H1 (cell line): Measurements from ENCODE around the gene TDRD12. TPM values are rescaled to one million over a fixed set of nuclear protein-coding genes. Genes with fewer than 3 reads are reported as not detected.

ENCODE experiments used
- CTCF ChIA-PET: fragments of 300-600 bp; sonication (Branson Sonifier 250); formaldehyde crosslinking; loops from one replicate; lab custom pipeline; 2021; ENCODE audit not compliant: partially characterized antibody; lab: Charles Lee
- POLR2A ChIA-PET: fragments of 300-600 bp; sonication (Branson Sonifier 250); formaldehyde crosslinking; loops from one replicate; lab custom pipeline; 2021; ENCODE audit warnings: inconsistent platforms; ENCODE audit not compliant: partially characterized antibody; lab: Charles Lee
- DNase-seq, 2 experiments: peaks; one replicate each; pipeline versions ENCODE4 v3.0.0 to v3.0.0-alpha.2; 2010 to 2022; ENCODE audit warnings: low spot score in 2 of 2, low read depth in 1 of 2, mixed read lengths in 1 of 2
- FAIRE-seq: peaks from 2 replicates; lab custom pipeline; 2011; peaks lifted over from hg19 to GRCh38; lab: Jason Lieb, UNC
- H2AFZ ChIP-seq: 2 replicates; pipeline ENCODE4 v1.8.1; 2012; ENCODE audit warnings: low read length, inconsistent platforms
- H2AK5ac ChIP-seq: 2 replicates; pipeline ENCODE4 v1.6.1; 2013; ENCODE audit warnings: low read depth, low read length
- H2BK120ac ChIP-seq: replicated peaks from 2 replicates; pipeline ENCODE3; 2013; ENCODE audit warnings: low read depth, low read length, inconsistent platforms
- H2BK12ac ChIP-seq: 2 replicates; pipeline ENCODE4 v1.6.1; 2013; ENCODE audit warnings: low read depth, low read length
- H2BK15ac ChIP-seq: 2 replicates; pipeline ENCODE4 v1.6.1; 2013; ENCODE audit warnings: low read length
- H2BK20ac ChIP-seq: 2 replicates; pipeline ENCODE4 v1.6.1; 2013; ENCODE audit warnings: low read length
- H2BK5ac ChIP-seq: 2 replicates; pipeline ENCODE4 v1.6.1; 2013; ENCODE audit warnings: low read depth, low read length
- H3K14ac ChIP-seq: 2 replicates; pipeline ENCODE4 v1.6.1; 2013; ENCODE audit warnings: inconsistent platforms; ENCODE audit not compliant: insufficient read length
- H3K18ac ChIP-seq: 2 replicates; pipeline ENCODE4 v1.6.1; 2013; ENCODE audit warnings: low read length; ENCODE audit errors: extremely low read depth
- H3K23ac ChIP-seq: 2 replicates; pipeline ENCODE4 v1.6.1; 2013; ENCODE audit warnings: inconsistent platforms; ENCODE audit not compliant: insufficient read length
- H3K23me2 ChIP-seq: 2 replicates; pipeline ENCODE4 v1.6.1; 2013; ENCODE audit warnings: low read depth, low read length
- H3K27ac ChIP-seq: 2 replicates; pipeline ENCODE4 v1.6.1; 2011; ENCODE audit warnings: low read depth, low read length, inconsistent platforms
- H3K27me3 ChIP-seq, 4 experiments: replicated peaks in 1 of 4; 1 replicate in 1 of 4; 2 replicates in 3 of 4; pipeline versions ENCODE4 v1.6.1 to v1.8.1; 2011 to 2013; ENCODE audit warnings: low read length in 3 of 4, mild to moderate bottlenecking in 3 of 4, inconsistent platforms in 2 of 4, mixed read lengths in 2 of 4, moderate library complexity in 1 of 4; ENCODE audit not compliant: control insufficient read depth in 3 of 4, insufficient read depth in 3 of 4; ENCODE audit errors: extremely low read depth in 1 of 4
- H3K36me3 ChIP-seq, 4 experiments: 2 replicates each; pipeline versions ENCODE4 v1.6.1 to v1.8.1; 2011 to 2013; ENCODE audit warnings: mild to moderate bottlenecking in 4 of 4, low read length in 3 of 4, moderate library complexity in 2 of 4, control low read depth in 1 of 4, inconsistent platforms in 1 of 4; ENCODE audit not compliant: insufficient read depth in 4 of 4, control insufficient read depth in 2 of 4
- H3K4ac ChIP-seq: replicated peaks from 2 replicates; pipeline ENCODE3; 2013; ENCODE audit warnings: low read length, low read depth, mixed read lengths, inconsistent platforms; ENCODE audit not compliant: insufficient read length
- H3K4me1 ChIP-seq, 4 experiments: replicated peaks in 1 of 4; 1 replicate in 1 of 4; 2 replicates in 3 of 4; pipeline versions ENCODE4 v1.6.1 to v1.8.1; 2011 to 2013; ENCODE audit warnings: low read length in 3 of 4, inconsistent platforms in 2 of 4, mixed read lengths in 1 of 4; ENCODE audit not compliant: insufficient read depth in 4 of 4, control insufficient read depth in 3 of 4
- H3K4me2 ChIP-seq, 2 experiments: 2 replicates each; pipeline versions ENCODE4 v1.6.1 to v1.8.1; 2011 to 2013; ENCODE audit warnings: low read depth in 2 of 2, low read length in 2 of 2, control low read depth in 1 of 2, inconsistent platforms in 1 of 2, mild to moderate bottlenecking in 1 of 2; ENCODE audit not compliant: insufficient read depth in 1 of 2
- H3K4me3 ChIP-seq, 4 experiments: fragments of 200-600, 300-600 bp in 1 of 4; sonication (generic), shearing (Covaris generic), sonication (Bioruptor Twin) in 1 of 4; 2 replicates each; pipeline versions ENCODE4 v1.5.1 to v1.8.1; 2011 to 2016; ENCODE audit warnings: low read length in 4 of 4, low read depth in 3 of 4, control low read depth in 2 of 4, inconsistent platforms in 2 of 4, mild to moderate bottlenecking in 2 of 4, mixed read lengths in 1 of 4, moderate library complexity in 1 of 4; ENCODE audit not compliant: insufficient read depth in 2 of 4; ENCODE audit errors: extremely low read depth in 1 of 4
- H3K56ac ChIP-seq: replicated peaks from 2 replicates; pipeline ENCODE3; 2013; ENCODE audit warnings: low read depth, mild to moderate bottlenecking, mixed read lengths, low read length, inconsistent platforms; ENCODE audit not compliant: insufficient read length
- H3K79me1 ChIP-seq: 2 replicates; pipeline ENCODE4 v1.6.1; 2013; ENCODE audit warnings: low read depth, low read length, control low read depth
- H3K79me2 ChIP-seq, 2 experiments: 2 replicates each; pipeline versions ENCODE4 v1.6.1 to v1.8.1; 2012 to 2013; ENCODE audit warnings: low read length in 2 of 2, mild to moderate bottlenecking in 2 of 2, inconsistent platforms in 1 of 2; ENCODE audit not compliant: insufficient read depth in 2 of 2, control insufficient read depth in 1 of 2
- H3K9ac ChIP-seq, 4 experiments: replicated peaks in 1 of 4; 1 replicate in 1 of 4; 2 replicates in 3 of 4; pipeline versions ENCODE4 v1.6.1 to v1.8.1; 2011 to 2013; ENCODE audit warnings: low read depth in 3 of 4, low read length in 3 of 4, control low read depth in 2 of 4, mild to moderate bottlenecking in 2 of 4, moderate library complexity in 2 of 4, inconsistent platforms in 1 of 4; ENCODE audit errors: extremely low read depth in 1 of 4
- H3K9me3 ChIP-seq, 2 experiments: 2 replicates each; pipeline versions ENCODE4 v1.6.1 to v1.8.1; 2012 to 2013; ENCODE audit warnings: mild to moderate bottlenecking in 2 of 2, moderate library complexity in 2 of 2, control low read depth in 1 of 2, inconsistent platforms in 1 of 2, low read depth in 1 of 2, low read length in 1 of 2, mixed read lengths in 1 of 2; ENCODE audit not compliant: insufficient read depth in 2 of 2
- H4K20me1 ChIP-seq, 2 experiments: replicated peaks in 1 of 2; 2 replicates each; pipeline versions ENCODE3 to v1.8.1; 2011 to 2013; ENCODE audit warnings: inconsistent platforms in 2 of 2, low read length in 2 of 2, mild to moderate bottlenecking in 1 of 2; ENCODE audit not compliant: insufficient read depth in 2 of 2, control insufficient read depth in 1 of 2
- H4K5ac ChIP-seq: 2 replicates; pipeline ENCODE4 v1.6.1; 2013; ENCODE audit warnings: low read length, low read depth, mixed read lengths, inconsistent platforms; ENCODE audit not compliant: insufficient read length
- H4K8ac ChIP-seq: 2 replicates; pipeline ENCODE4 v1.8.0; 2013; ENCODE audit warnings: mild to moderate bottlenecking, moderate library complexity, low read length, inconsistent platforms; ENCODE audit not compliant: insufficient read depth; ENCODE audit errors: extremely low read depth
- H4K91ac ChIP-seq: replicated peaks from 2 replicates; pipeline ENCODE3; 2013; ENCODE audit warnings: low read length, mixed read lengths, inconsistent platforms; ENCODE audit not compliant: insufficient read length
- CBX5 ChIP-seq: fragments of 300-800, 300-1000 bp; sonication (generic); IDR thresholded peaks from 2 replicates; pipeline ENCODE4 v1.7.1; 2016; ENCODE audit warnings: antibody characterized with exemption, low read length, low read depth
- GABPA ChIP-seq: IDR thresholded peaks from 2 replicates; pipeline ENCODE4 v1.6.1; 2011; ENCODE audit warnings: mild to moderate bottlenecking, low read length, moderate library complexity, borderline replicate concordance; ENCODE audit not compliant: insufficient read depth
- WGBS, 2 experiments: shearing (Covaris generic) in 1 of 2; methylation state at CpG; one replicate each; pipeline versions ENCODE4 v1.1.6 to v1.1.7; 2013 to 2015; ENCODE audit warnings: low lambda C conversion rate in 2 of 2, mixed read lengths in 2 of 2, inconsistent platforms in 1 of 2, low coverage in 1 of 2, missing lambda C conversion rate in 1 of 2; ENCODE audit not compliant: insufficient replicate concordance in 2 of 2, insufficient coverage in 1 of 2, insufficient read length in 1 of 2; ENCODE audit errors: extremely low coverage in 1 of 2, missing lambda C conversion rate in 1 of 2; 5-methylcytosine and 5-hydroxymethylcytosine counted together
- polyA plus RNA-seq, 7 experiments: library from polyadenylated mRNA; depleted of rRNA in 3 of 7; stranded (reverse) in 5 of 7; unstranded in 2 of 7; fragments of >200 nt in 5 of 7; fragments of 200-250 nt in 2 of 7; gene quantifications; 1 replicate in 5 of 7; 2 replicates in 1 of 7; 4 replicates in 1 of 7; pipeline versions ENCODE4 v1.2.1 to v1.2.3, GENCODE V29; 2011 to 2013; ENCODE audit warnings: missing spikeins in 2 of 7, mixed read lengths in 2 of 7
- total RNA-seq: library from RNA; stranded (reverse); fragmentation: NEBNext Ultra II Directional; extraction: Animal tissue kit (Norgen Biotek cat#: 25700); gene quantifications from 2 replicates; pipeline ENCODE4 v1.2.1, GENCODE V29; 2021
- TF ChIP-seq, protein P1 (sequence below): IDR thresholded peaks from 2 replicates; pipeline ENCODE4 v1.6.1; 2012; ENCODE audit warnings: inconsistent platforms

Gene TDRD12
- total and polyA plus RNA-seq, 2 of the 8 experiments (the other 6 are each of a cell fraction or from before 2014, with no cell fraction given), result 0.39 to 0.88 TPM

- H3K36me3 ChIP-seq, result peaks cover 0 to 6% (median under 1%) of the 10 kb centered on the region in 4 experiments; a peak in 1 of 8 replicates
- no peak overlapping the region for H3K23ac ChIP-seq
- no peak overlapping the region for H3K18ac ChIP-seq
- no peak overlapping the region for H4K91ac ChIP-seq
- H3K27me3 ChIP-seq, result peaks cover 15 to 17% (median 17%) of the 10 kb centered on the region in 4 experiments
- no peak overlapping the region for H2BK120ac ChIP-seq
- H2BK15ac ChIP-seq, result no peak overlapping the region
- H4K5ac ChIP-seq, result no peak overlapping the region
- no peak overlapping the region for H3K27ac ChIP-seq
- TF ChIP-seq, protein P1, sequence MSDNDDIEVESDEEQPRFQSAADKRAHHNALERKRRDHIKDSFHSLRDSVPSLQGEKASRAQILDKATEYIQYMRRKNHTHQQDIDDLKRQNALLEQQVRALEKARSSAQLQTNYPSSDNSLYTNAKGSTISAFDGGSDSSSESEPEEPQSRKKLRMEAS, result no peak
- TF ChIP-seq CBX5, result no peak
- TF ChIP-seq GABPA, result no peak
- H3K56ac ChIP-seq, result no peak overlapping the region
- POLR2A ChIA-PET, result no interaction called here
- no peak for DNase-seq
- no peak overlapping the region for H2AK5ac ChIP-seq
- CTCF ChIA-PET, result interaction anchor here (1.5 to 1.8 kb wide), 3 partner anchors 10 to 41 kb away, joined by 3 to 5 read pairs (median 3); no protein-coding TSS in a partner anchor
- H4K20me1 ChIP-seq, result peaks cover 10 to 22% of the 10 kb centered on the region in 2 experiments
- peaks cover 6 to 69% of the 10 kb centered on the region in 2 experiments for H3K79me2 ChIP-seq
- H3K4me2 ChIP-seq, result no peak overlapping the region
- no peaks in the 10 kb centered on the region; a peak in 1 of 4 replicates for H3K9me3 ChIP-seq
- no peak overlapping the region for H4K8ac ChIP-seq
- no peak overlapping the region for H3K4ac ChIP-seq
- no peak overlapping the region for H2BK12ac ChIP-seq
- H3K79me1 ChIP-seq, result peaks cover 26% of the 10 kb centered on the region
- no peak for FAIRE-seq
- H2BK20ac ChIP-seq, result no peak overlapping the region
- 82% methylated on average over 14 of the region's 14 CpGs; no CpG with 5 or more reads in 1 of the 2 experiments for WGBS, 2 experiments
- H3K23me2 ChIP-seq, result peaks cover 14% of the 10 kb centered on the region; the same call in 1 of the 2 replicates
- H2AFZ ChIP-seq, result no peak overlapping the region
- no peak overlapping the region for H3K4me3 ChIP-seq
- H2BK5ac ChIP-seq, result no peak overlapping the region
- no peak overlapping the region for H3K9ac ChIP-seq
- no peak overlapping the region for H3K14ac ChIP-seq
- H3K4me1 ChIP-seq, result peaks cover 2 to 12% (median 8%) of the 10 kb centered on the region in 4 experiments; a peak in 6 of 7 replicates
These were observed 47.5 kb upstream of the TDRD12 start for GRCh38 chr19:32671883-32672593.
